ENCODE data around the gene EYS.
"Not testable (repeated sequence)": the region's sequence is repeated elsewhere in the genome, so short reads cannot be mapped to it uniquely, and the experiment has no call there.

EYS gene

DNA sequence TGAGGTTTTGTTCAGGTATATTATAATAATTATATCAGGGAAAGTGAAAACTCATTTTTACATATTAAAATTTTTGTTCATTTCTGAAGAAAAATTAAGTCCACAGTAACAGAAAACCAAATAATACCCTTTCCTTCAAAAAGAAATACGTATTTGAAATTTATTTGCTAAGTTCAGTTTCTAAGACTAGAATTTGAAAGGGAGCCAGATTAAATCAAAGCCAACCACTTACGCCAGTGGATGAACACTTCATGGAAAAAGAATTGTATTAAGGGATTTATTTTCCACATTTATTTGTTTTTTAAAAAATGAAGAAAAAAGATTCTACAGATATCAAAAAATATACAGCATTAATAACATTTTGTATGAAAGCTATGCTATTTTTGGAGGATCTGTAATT is 654.4 kb downstream of the EYS start (continued):
- TF ChIP-seq, protein P1, sequence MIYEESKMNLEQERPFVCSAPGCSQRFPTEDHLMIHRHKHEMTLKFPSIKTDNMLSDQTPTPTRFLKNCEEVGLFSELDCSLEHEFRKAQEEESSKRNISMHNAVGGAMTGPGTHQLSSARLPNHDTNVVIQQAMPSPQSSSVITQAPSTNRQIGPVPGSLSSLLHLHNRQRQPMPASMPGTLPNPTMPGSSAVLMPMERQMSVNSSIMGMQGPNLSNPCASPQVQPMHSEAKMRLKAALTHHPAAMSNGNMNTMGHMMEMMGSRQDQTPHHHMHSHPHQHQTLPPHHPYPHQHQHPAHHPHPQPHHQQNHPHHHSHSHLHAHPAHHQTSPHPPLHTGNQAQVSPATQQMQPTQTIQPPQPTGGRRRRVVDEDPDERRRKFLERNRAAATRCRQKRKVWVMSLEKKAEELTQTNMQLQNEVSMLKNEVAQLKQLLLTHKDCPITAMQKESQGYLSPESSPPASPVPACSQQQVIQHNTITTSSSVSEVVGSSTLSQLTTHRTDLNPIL (CRISPR knock-in tag; IDR thresholded peaks at IDR 0.05; ENCODE audit: low read depth): no peak
- no peak for TF ChIP-seq ESRRG (CRISPR knock-in tag; IDR thresholded peaks at IDR 0.05)

DNA sequence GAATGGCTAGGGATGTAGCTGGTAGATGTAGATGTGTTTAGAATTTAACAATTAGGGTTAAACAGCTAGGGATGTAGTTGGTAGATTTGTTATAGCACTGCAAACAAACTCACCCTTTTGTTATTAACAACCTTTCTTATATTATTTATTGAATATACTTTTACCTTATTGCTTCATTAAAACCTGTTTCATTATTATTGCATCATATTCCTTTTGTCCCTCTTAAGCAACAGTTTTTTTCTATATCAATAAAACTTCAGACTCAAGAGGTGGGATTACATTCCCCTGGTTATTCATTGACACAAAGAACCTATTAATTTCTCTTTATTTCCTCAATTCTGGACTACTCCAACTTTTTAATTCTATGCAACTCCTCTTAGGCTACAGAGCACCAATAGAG is 661.2 kb downstream of the EYS start:
- no peak for TF ChIP-seq ZC3H10 (CRISPR knock-in tag; IDR thresholded peaks at IDR 0.05)
- no peak for TF ChIP-seq SNAI2 (CRISPR knock-in tag; IDR thresholded peaks at IDR 0.05)
- TF ChIP-seq ZFP30 (CRISPR knock-in tag; IDR thresholded peaks at IDR 0.05): no peak
- TF ChIP-seq ISL1 (CRISPR knock-in tag; IDR thresholded peaks at IDR 0.05): no peak
- no peak for ATAC-seq

GRCh38 chr6:65014006-65014405 is 693.0 kb downstream of the EYS start:
- ATAC-seq: no peak
- TF ChIP-seq ARNTL (CRISPR knock-in tag; IDR thresholded peaks at IDR 0.05; ENCODE audit: borderline replicate concordance, low read depth): no peak
- no peak for TF ChIP-seq POU6F1 (CRISPR knock-in tag; IDR thresholded peaks at IDR 0.05; ENCODE audit: borderline replicate concordance, low read depth)
- no peak for TF ChIP-seq ZNF565 (CRISPR knock-in tag; conservative IDR thresholded peaks at IDR 0.05; ENCODE audit: low read depth)
- no peak for TF ChIP-seq CSDC2 (CRISPR knock-in tag; IDR thresholded peaks at IDR 0.05)
- no peak for TF ChIP-seq SNAI2 (CRISPR knock-in tag; IDR thresholded peaks at IDR 0.05)
- TF ChIP-seq ZFP30 (CRISPR knock-in tag; IDR thresholded peaks at IDR 0.05): no peak
- no peak for TF ChIP-seq ZFP3 (CRISPR knock-in tag; IDR thresholded peaks at IDR 0.05)

GRCh38 chr6:65006788-65007187 is 700.2 kb downstream of the EYS start:
- TF ChIP-seq ISL1 (CRISPR knock-in tag; IDR thresholded peaks at IDR 0.05): no peak
- TF ChIP-seq TCF4 (CRISPR knock-in tag; IDR thresholded peaks at IDR 0.05; ENCODE audit: borderline replicate concordance): no peak
- TF ChIP-seq, protein P2, sequence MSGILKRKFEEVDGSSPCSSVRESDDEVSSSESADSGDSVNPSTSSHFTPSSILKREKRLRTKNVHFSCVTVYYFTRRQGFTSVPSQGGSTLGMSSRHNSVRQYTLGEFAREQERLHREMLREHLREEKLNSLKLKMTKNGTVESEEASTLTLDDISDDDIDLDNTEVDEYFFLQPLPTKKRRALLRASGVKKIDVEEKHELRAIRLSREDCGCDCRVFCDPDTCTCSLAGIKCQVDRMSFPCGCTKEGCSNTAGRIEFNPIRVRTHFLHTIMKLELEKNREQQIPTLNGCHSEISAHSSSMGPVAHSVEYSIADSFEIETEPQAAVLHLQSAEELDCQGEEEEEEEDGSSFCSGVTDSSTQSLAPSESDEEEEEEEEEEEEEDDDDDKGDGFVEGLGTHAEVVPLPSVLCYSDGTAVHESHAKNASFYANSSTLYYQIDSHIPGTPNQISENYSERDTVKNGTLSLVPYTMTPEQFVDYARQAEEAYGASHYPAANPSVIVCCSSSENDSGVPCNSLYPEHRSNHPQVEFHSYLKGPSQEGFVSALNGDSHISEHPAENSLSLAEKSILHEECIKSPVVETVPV (CRISPR knock-in tag; IDR thresholded peaks at IDR 0.05): no peak
- TF ChIP-seq POU6F1 (CRISPR knock-in tag; IDR thresholded peaks at IDR 0.05; ENCODE audit: borderline replicate concordance, low read depth): no peak
- ATAC-seq: no peak

GRCh38 chr6:65004283-65004682 is 702.7 kb downstream of the EYS start:
- no peak for ATAC-seq
- TF ChIP-seq SNAI2 (CRISPR knock-in tag; IDR thresholded peaks at IDR 0.05) (no peak), GLIS3 (CRISPR knock-in tag; IDR thresholded peaks at IDR 0.05) (no peak), ZFP3 (CRISPR knock-in tag; IDR thresholded peaks at IDR 0.05) (no peak)

- not testable (repeated sequence) for ATAC-seq
Observed at GRCh38 chr6:65002882-65003281, 704.1 kb downstream of the EYS start.

GRCh38 chr6:65000815-65001214 is 706.2 kb downstream of the EYS start:
- TF ChIP-seq POU6F1 (CRISPR knock-in tag; IDR thresholded peaks at IDR 0.05; ENCODE audit: borderline replicate concordance, low read depth) (no peak), PATZ1 (CRISPR knock-in tag; IDR thresholded peaks at IDR 0.05; ENCODE audit: borderline replicate concordance) (no peak)
- ATAC-seq: no peak

All from SK-N-SH treated with all-trans-retinoic acid at 6 μM for 48 hours (cell line).